Measurements from ENCODE around the gene ALPK3.

ALPK3 gene

DNA sequence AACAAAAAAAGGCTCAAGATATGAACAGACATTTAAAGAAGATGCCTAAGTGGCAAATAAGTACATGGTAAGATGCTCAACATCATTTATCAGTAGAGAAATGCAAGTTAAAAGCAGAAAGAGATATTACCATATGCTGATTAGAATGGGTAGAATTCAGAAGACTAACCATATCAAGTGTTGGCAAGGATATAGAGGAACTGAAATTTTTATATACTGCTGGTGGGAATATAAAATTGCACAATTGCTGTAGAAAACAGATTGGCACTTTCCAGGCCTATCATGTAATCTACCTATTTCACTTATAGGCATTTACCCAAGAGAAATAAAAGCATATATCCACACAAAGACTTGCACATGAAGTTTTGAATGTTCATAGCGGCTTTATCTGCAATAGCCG is 84.4 kb downstream of the ALPK3 start:
- no peak for DNase-seq

DNA sequence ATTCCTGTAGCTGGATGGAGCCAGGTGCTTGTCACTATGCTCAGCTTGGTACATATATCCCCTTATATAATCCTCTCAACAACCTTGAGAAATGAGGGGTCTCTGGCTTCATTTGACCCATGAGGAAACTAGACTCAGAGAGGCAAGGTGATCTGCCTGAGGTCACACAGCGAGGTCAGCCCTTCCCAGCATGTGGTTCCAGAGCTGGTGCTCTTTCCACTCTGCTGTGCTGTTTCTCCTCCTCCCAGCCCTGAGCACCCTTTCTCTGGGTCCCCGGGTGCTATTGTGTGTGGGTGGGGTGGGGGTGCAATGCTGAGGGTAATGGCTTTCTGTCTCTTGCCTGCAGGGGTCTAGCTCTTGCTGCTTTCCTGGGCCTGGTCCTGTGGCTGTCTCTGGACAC is 86.6 kb downstream of the ALPK3 start:
- no peak for DNase-seq

GRCh38 chr15:84904419-84904818 is 87.3 kb downstream of the ALPK3 start:
- DNase-seq = no peak

GRCh38 chr15:84905016-84905916 is 88.1 kb downstream of the ALPK3 start:
- DNase-seq = no peak

- DNase-seq = no peak
Measured at GRCh38 chr15:84907731-84908130, 90.6 kb downstream of the ALPK3 start.

GRCh38 chr15:84908564-84908963 is 91.4 kb downstream of the ALPK3 start:
- no peak for DNase-seq

GRCh38 chr15:84909029-84909428 is 91.9 kb downstream of the ALPK3 start:
- no peak for DNase-seq

- no peak for DNase-seq
Measured at GRCh38 chr15:84909782-84910181, 92.6 kb downstream of the ALPK3 start.

DNA sequence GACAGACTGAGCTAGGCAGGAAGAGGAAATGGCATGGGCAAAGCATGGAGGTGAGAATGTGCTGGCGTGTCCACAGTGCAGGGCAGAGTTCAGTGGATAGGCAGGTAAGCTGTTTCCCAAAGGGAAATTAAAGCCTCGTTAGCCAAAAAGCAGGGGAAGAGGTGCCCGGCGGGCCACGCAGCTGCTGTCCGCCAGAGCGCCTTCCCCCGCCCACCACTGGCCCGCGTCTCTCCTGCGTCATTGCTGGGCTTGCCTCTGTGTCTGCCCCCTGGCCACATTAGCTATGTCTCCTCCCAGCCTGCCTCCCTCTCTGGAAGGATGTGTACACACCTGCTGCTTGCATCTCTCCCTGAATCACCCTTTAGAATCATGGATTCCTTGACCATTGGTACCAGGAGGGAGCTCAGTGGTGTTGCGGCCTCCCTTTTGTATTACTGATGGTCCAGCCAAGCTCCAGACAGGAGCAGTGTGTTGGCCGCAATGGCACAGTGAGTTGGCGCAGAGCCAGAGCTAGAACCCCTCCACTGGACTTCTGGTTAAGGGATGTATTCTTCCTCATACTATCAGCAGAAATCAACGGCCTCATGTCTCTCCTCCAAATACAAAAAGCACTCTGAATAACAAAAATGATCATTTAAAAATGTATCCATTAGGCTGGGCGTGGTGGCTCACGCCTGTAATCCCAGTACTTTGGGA is 93.9 kb downstream of the ALPK3 start:
- no peak for DNase-seq

GRCh38 chr15:84911879-84912660 is 94.9 kb downstream of the ALPK3 start:
- DNase-seq = peak; percentile 94

DNA sequence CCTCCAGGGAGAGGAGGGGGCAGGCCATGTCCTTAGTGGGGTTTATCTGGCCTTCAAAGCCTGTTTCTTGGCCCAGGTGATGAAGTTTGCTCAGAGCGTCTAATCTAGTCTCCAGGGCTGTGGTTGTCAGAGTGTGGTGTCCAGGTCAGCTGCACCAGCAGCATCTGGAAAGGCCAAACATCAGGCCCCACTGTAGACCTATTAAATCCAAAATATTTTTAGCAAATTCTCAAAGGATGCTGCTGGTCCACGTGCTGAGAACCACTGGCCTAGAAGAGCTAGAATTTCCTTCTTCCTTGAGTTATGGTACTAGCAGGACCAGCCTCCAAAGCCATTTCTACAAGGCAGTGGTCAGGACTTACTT is 96.2 kb downstream of the ALPK3 start:
- no peak for DNase-seq

- DNase-seq = no peak
Measured at GRCh38 chr15:84914351-84914750, 97.2 kb downstream of the ALPK3 start.

GRCh38 chr15:84914909-84915605 is 97.9 kb downstream of the ALPK3 start:
- peak; percentile 88 for DNase-seq

- DNase-seq = no peak
Measured at GRCh38 chr15:84915606-84915958, 98.4 kb downstream of the ALPK3 start.

DNA sequence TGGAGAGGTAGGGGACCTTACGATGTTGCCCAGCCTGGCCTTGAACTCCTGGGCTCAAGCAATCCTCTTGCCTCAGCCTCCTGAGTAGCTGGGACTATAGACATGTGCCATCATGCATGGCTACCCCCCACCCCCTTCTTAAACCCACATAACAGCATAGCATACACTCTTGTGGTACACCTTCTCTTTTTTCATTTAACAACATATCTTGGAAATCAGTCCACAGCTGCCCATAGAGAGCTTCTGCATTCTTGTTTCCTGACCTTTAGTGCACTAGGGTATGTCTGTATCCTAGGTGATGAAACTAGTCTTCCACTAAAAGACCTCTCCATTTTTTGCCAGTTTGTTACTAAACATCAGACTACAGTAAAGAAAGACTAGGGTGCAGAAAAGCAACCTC is 100.3 kb downstream of the ALPK3 start:
- no peak for DNase-seq

- DNase-seq = no peak
Measured at GRCh38 chr15:84919106-84919667, 102.0 kb downstream of the ALPK3 start.

- no peak for DNase-seq
Measured at GRCh38 chr15:84921121-84921520, 104.0 kb downstream of the ALPK3 start.

GRCh38 chr15:84922530-84922929 is 105.4 kb downstream of the ALPK3 start:
- no peak for DNase-seq

All from fibroblast of skin of right biceps (primary cell).